ENCODE data around the gene IVNS1ABP. TPM values are rescaled to one million over a fixed set of nuclear protein-coding genes. Genes with fewer than 3 reads are reported as not detected.

The IVNS1ABP gene
- total and polyA plus RNA-seq, 10 of the 15 experiments (the other 5 are each of a cell fraction or from before 2014, with no cell fraction given), result 19.2 to 154 (median 43.9) TPM

DNA sequence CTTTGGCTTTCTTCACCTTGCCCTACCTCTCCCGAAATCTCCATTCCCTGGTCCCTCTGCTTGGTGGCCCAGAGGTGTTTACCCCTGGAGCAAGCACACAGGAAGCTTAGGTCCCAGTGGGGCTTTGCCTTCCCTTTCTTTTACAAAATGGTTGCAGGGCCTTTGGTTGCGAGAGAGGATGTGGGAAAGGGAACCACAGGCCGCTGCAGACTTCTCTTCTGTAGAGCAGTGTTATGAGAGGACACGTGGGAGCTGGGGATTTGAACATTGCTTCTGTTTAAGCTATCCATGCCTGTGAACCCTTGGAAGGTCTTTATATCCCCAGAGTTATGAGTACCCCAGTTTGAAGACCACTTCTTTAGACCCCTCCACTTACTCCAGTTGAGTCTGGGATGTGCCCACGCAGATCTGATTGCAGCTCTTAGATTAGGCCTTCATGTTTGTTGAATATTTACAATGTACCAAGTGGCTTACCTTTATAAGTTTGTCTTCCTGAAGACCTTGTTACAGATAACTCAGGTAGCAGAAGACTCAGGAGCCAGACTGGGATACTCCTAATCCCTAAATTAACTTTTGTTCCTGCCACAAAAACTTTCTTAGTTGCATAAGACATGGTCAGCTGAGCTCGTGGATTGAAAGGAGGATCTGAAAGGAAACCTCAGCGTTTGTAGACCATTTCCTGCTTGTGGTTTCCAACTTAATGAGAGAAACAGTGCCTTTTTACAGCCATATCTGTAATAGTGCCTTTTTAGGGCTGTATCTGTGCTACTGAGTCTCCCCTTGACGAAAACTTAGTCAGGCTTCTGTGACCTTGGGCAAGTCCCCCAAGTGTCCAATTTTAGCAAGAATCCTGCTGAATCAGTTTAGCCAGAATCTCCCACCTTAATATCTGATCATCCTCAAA lies 21.9 kb upstream of the IVNS1ABP start:
- H3K79me2 ChIP-seq (ENCODE audit: control insufficient read depth, insufficient read depth, low read length), result no peaks in the 10 kb centered on the region
- no peaks in the 10 kb centered on the region for H4K20me1 ChIP-seq (ENCODE audit: control insufficient read depth, insufficient read depth)
- FAIRE-seq, result peak; percentile 97
- no TSS peak for BruUV-seq (replicated peaks)
- ChIA-PET RAD21 (ENCODE audit: unreplicated experiment) (interaction anchor here (0.7 to 3.3 kb wide), 9 partner anchors 11 to 335 kb away, joined by 3 to 36 read pairs (median 3); partner anchors contain the start of gene IVNS1ABP), POLR2A (interaction anchor here (1.1 to 3.2 kb wide), 4 partner anchors 15 to 73 kb away, joined by 3 to 15 read pairs (median 10); partner anchors contain the start of gene IVNS1ABP), SMC1A (ENCODE audit: uncharacterized antibody, unreplicated experiment) (interaction anchor here (0.7 to 4.3 kb wide), 9 partner anchors 11 to 257 kb away, joined by 3 to 54 read pairs (median 3); partner anchors contain the start of gene IVNS1ABP), CTCF (interaction anchor here (0.8 to 3.8 kb wide), 4 partner anchors 20 to 257 kb away, joined by 3 to 29 read pairs (median 9); partner anchors contain the start of gene IVNS1ABP)
- intact Hi-C loops (cut with micrococcal nuclease; ENCODE audit: unreplicated experiment), result loop anchor here (1.0 to 2.0 kb wide), 3 partner anchors 22 to 298 kb away; partner anchors contain the start of gene IVNS1ABP
- peak overlapping the region; percentile 59 for H3K27ac ChIP-seq (ENCODE audit: control insufficient read depth, insufficient read depth)
- no peaks in the 10 kb centered on the region; the same call in 1 of the 3 replicates for H3K9me3 ChIP-seq (replicated peaks; ENCODE audit: control insufficient read depth, insufficient read depth, low read length)
- in situ Hi-C loops (cut with MboI), result no loop called here
- H3K36me3 ChIP-seq (ENCODE audit: control insufficient read depth in 2 of 2, insufficient read depth in 2 of 2, low read length in 1 of 2), result no peaks in the 10 kb centered on the region
- no peak overlapping the region for H3K4me3 ChIP-seq
- peaks cover 21% of the 10 kb centered on the region for H3K4me1 ChIP-seq (ENCODE audit: control insufficient read depth, insufficient read depth, low read length)
- peak overlapping the region; percentile 21; the same call in 1 of the 2 replicates for H3K9ac ChIP-seq (ENCODE audit: control insufficient read depth, insufficient read depth, low read length)
- 10% methylated on average over 8 of the region's 8 CpGs for WGBS (ENCODE audit: insufficient coverage, insufficient replicate concordance, low lambda C conversion rate, missing lambda C conversion rate)
- peak; percentile 86 for DNase-seq (ENCODE audit: low read depth, low spot score)
- ATAC-seq, result peak; percentile 97
- peak overlapping the region; percentile 78 for H3K4me2 ChIP-seq (ENCODE audit: control insufficient read depth, insufficient read depth)
- no peaks in the 10 kb centered on the region for H3K27me3 ChIP-seq (replicated peaks in 1 of 2; ENCODE audit: control insufficient read depth in 2 of 2, insufficient read depth in 2 of 2, low read length in 1 of 2)
- peak overlapping the region; percentile 68 for H2AFZ ChIP-seq (ENCODE audit: control insufficient read depth, low read depth, low read length)
- TF ChIP-seq, protein P1, sequence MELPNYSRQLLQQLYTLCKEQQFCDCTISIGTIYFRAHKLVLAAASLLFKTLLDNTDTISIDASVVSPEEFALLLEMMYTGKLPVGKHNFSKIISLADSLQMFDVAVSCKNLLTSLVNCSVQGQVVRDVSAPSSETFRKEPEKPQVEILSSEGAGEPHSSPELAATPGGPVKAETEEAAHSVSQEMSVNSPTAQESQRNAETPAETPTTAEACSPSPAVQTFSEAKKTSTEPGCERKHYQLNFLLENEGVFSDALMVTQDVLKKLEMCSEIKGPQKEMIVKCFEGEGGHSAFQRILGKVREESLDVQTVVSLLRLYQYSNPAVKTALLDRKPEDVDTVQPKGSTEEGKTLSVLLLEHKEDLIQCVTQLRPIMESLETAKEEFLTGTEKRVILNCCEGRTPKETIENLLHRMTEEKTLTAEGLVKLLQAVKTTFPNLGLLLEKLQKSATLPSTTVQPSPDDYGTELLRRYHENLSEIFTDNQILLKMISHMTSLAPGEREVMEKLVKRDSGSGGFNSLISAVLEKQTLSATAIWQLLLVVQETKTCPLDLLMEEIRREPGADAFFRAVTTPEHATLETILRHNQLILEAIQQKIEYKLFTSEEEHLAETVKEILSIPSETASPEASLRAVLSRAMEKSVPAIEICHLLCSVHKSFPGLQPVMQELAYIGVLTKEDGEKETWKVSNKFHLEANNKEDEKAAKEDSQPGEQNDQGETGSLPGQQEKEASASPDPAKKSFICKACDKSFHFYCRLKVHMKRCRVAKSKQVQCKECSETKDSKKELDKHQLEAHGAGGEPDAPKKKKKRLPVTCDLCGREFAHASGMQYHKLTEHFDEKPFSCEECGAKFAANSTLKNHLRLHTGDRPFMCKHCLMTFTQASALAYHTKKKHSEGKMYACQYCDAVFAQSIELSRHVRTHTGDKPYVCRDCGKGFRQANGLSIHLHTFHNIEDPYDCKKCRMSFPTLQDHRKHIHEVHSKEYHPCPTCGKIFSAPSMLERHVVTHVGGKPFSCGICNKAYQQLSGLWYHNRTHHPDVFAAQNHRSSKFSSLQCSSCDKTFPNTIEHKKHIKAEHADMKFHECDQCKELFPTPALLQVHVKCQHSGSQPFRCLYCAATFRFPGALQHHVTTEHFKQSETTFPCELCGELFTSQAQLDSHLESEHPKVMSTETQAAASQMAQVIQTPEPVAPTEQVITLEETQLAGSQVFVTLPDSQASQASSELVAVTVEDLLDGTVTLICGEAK (IDR thresholded peaks at IDR 0.05; ENCODE audit: borderline replicate concordance), result peak; percentile 57; the same call in 1 of the 2 replicates
- TF ChIP-seq EP300 (IDR thresholded peaks at IDR 0.05; ENCODE audit: borderline replicate concordance in 1 of 2, control insufficient read depth in 1 of 2, low read depth in 2 of 2, low read length in 2 of 2) (peak; percentile 93 to 97), FOXM1 (IDR thresholded peaks at IDR 0.05; ENCODE audit: low read depth, low read length) (peak; percentile 45), SIN3A (IDR thresholded peaks at IDR 0.05; ENCODE audit: low read depth, low read length) (no peak), TARDBP (IDR thresholded peaks at IDR 0.05; ENCODE audit: borderline replicate concordance) (no peak), BMI1 (IDR thresholded peaks at IDR 0.05; ENCODE audit: borderline replicate concordance) (peak; percentile 74; the same call in 1 of the 2 replicates), SRF (IDR thresholded peaks at IDR 0.05; ENCODE audit: low read depth in 2 of 2, low read length in 2 of 2) (peak; percentile 67 to 95), ESRRA (IDR thresholded peaks at IDR 0.05; ENCODE audit: low read length) (peak; percentile 94), GATAD2B (conservative IDR thresholded peaks at IDR 0.05; ENCODE audit: low read depth) (peak; percentile 32), MXI1 (IDR thresholded peaks at IDR 0.05; ENCODE audit: low read depth, low read length) (peak; percentile 70; the same call in 1 of the 2 replicates), ATF7 (IDR thresholded peaks at IDR 0.05; ENCODE audit: low read depth) (peak; percentile 79), NR2F1 (conservative IDR thresholded peaks at IDR 0.05) (peak; percentile 90), SMC3 (IDR thresholded peaks at IDR 0.05; ENCODE audit: borderline replicate concordance, low read length) (peak; percentile 21; the same call in 1 of the 2 replicates)
- TF ChIP-seq, protein P2, sequence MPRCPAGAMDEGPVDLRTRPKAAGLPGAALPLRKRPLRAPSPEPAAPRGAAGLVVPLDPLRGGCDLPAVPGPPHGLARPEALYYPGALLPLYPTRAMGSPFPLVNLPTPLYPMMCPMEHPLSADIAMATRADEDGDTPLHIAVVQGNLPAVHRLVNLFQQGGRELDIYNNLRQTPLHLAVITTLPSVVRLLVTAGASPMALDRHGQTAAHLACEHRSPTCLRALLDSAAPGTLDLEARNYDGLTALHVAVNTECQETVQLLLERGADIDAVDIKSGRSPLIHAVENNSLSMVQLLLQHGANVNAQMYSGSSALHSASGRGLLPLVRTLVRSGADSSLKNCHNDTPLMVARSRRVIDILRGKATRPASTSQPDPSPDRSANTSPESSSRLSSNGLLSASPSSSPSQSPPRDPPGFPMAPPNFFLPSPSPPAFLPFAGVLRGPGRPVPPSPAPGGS (IDR thresholded peaks at IDR 0.05; ENCODE audit: borderline replicate concordance, insufficient read depth, low read depth, low read length, poor library complexity, severe bottlenecking), result no peak

All from GM12878 (cell line).